Natural killer cell (primary cell): Measurements from ENCODE around the gene NPHP4. TPM values are rescaled to one million over a fixed set of nuclear protein-coding genes. Genes with fewer than 3 reads are reported as not detected.

Experiments used
- ATAC-seq, 3 donors: fragments of 150-1000 bp in 2 of 3; fragments of 200-7000 bp in 1 of 3; cut with Tn5 transposase; 1 replicate in 1 of 3; 2 replicates in 2 of 3; pipeline ENCODE4 v1.10.0; 2021; ENCODE audit warnings: mild to moderate bottlenecking in 2 of 3, moderate library complexity in 2 of 3
- DNase-seq, 2 donors: peaks; one replicate each; pipeline versions ENCODE4 v3.0.0 to v3.0.0-alpha.2; 2013 to 2021; ENCODE audit warnings: mixed read lengths in 1 of 2
- H3K27ac ChIP-seq: one replicate; pipeline ENCODE4 v1.5.1; 2013; ENCODE audit warnings: mild to moderate bottlenecking, low read length
- H3K27me3 ChIP-seq: one replicate; pipeline ENCODE4 v1.6.1; 2013; ENCODE audit warnings: low read length; ENCODE audit not compliant: control insufficient read depth, insufficient read depth
- H3K36me3 ChIP-seq: one replicate; pipeline ENCODE4 v1.6.1; 2013; ENCODE audit warnings: low read length; ENCODE audit not compliant: control insufficient read depth, insufficient read depth
- H3K4me1 ChIP-seq: one replicate; pipeline ENCODE4 v1.6.1; 2013; ENCODE audit warnings: low read length; ENCODE audit not compliant: control insufficient read depth, insufficient read depth
- H3K4me3 ChIP-seq: one replicate; pipeline ENCODE4 v1.5.1; 2013; ENCODE audit warnings: low read length
- H3K9me3 ChIP-seq: one replicate; pipeline ENCODE4 v1.6.1; 2013; ENCODE audit warnings: low read length; ENCODE audit not compliant: control insufficient read depth, insufficient read depth
- H3K27ac Mint-ChIP-seq, 2 donors: one replicate each; pipeline ENCODE4 v1.8.0; 2022; ENCODE audit warnings: mild to moderate bottlenecking in 2 of 2, mixed read lengths in 2 of 2, moderate library complexity in 1 of 2
- H3K27me3 Mint-ChIP-seq, 2 donors: one replicate each; pipeline ENCODE4 v1.8.0; 2022; ENCODE audit warnings: low read depth in 2 of 2, mixed read lengths in 2 of 2
- H3K36me3 Mint-ChIP-seq: one replicate; pipeline ENCODE4 v1.8.0; 2022; ENCODE audit warnings: mixed read lengths
- H3K4me1 Mint-ChIP-seq, 2 donors: one replicate each; pipeline ENCODE4 v1.8.0; 2022; ENCODE audit warnings: mixed read lengths in 2 of 2
- H3K4me3 Mint-ChIP-seq: one replicate; pipeline ENCODE4 v1.8.0; 2022; ENCODE audit warnings: mild to moderate bottlenecking, moderate library complexity, mixed read lengths
- H3K9me3 Mint-ChIP-seq, 2 donors: one replicate each; pipeline ENCODE4 v1.8.0; 2022; ENCODE audit warnings: mixed read lengths in 2 of 2
- WGBS: methylation state at CpG from one replicate; pipeline ENCODE4 v1.1.7; 2013; ENCODE audit warnings: missing lambda C conversion rate; ENCODE audit not compliant: insufficient coverage; 5-methylcytosine and 5-hydroxymethylcytosine counted together
- intact Hi-C: fragments of 100-400 bp; cut with micrococcal nuclease; formaldehyde crosslinking; loops from one replicate; pipeline ENCODE4 v1.14.2; 2022
- total RNA-seq, 4 donors: library from RNA; stranded (reverse); fragments of 120-200 nt in 1 of 4; gene quantifications; one replicate each; pipeline versions ENCODE4 v1.2.3 to v1.2.4, GENCODE V29; 2013 to 2022
- TF ChIP-seq, protein P1 (sequence below): fragments of 200-600 bp; IDR thresholded peaks from one replicate; pipeline ENCODE4 v1.8.0; 2022; ENCODE audit warnings: antibody characterized with exemption

Gene NPHP4
- total RNA-seq, 3 donors from 2014 or later (not counting 1 experiment from before 2014, with no cell fraction given) = 6.3 to 14.7 (median 10.1) TPM

DNA sequence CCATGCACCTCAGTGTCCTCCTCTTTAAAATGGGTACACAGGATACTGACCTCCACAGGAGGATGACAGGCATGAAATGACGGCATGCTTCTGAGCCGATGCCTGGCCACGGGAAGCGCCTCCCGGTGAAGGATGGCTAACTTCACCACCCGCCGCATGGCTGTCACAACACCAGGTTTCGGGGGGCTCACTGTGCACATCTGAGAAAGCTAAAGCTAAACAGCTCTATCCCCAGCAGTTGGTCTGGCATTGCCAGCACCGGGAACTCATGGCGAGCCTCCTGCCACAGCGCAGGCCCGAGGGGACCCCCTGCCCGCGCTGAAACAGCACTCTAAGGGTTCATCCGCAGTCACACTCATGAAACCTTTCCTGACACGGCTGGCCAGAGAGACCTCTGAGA is 16.0 kb downstream of the NPHP4 start:
- Histone ChIP-seq H3K36me3 (no peaks in the 10 kb centered on the region), H3K4me3 (no peak overlapping the region), H3K27ac (no peak overlapping the region), H3K9me3 (no peaks in the 10 kb centered on the region), H3K27me3 (no peaks in the 10 kb centered on the region), H3K4me1 (peaks cover 4% of the 10 kb centered on the region)
- DNase-seq = no peak
- Mint-ChIP-seq H3K9me3 (no peaks in the 10 kb centered on the region), H3K4me1 (peaks cover 5 to 24% of the 10 kb centered on the region in 2 donors), H3K36me3 (no peaks in the 10 kb centered on the region), H3K4me3 (no peak overlapping the region), H3K27me3 (no peaks in the 10 kb centered on the region), H3K27ac (no peak overlapping the region)
- intact Hi-C loops = loop anchor here (10.0 kb wide), 1 partner anchor 1321 kb away; the partner anchor contains the start of gene AJAP1
- 98% methylated on average over 16 of the region's 16 CpGs for WGBS
- no peak for ATAC-seq
- TF ChIP-seq, protein P1, sequence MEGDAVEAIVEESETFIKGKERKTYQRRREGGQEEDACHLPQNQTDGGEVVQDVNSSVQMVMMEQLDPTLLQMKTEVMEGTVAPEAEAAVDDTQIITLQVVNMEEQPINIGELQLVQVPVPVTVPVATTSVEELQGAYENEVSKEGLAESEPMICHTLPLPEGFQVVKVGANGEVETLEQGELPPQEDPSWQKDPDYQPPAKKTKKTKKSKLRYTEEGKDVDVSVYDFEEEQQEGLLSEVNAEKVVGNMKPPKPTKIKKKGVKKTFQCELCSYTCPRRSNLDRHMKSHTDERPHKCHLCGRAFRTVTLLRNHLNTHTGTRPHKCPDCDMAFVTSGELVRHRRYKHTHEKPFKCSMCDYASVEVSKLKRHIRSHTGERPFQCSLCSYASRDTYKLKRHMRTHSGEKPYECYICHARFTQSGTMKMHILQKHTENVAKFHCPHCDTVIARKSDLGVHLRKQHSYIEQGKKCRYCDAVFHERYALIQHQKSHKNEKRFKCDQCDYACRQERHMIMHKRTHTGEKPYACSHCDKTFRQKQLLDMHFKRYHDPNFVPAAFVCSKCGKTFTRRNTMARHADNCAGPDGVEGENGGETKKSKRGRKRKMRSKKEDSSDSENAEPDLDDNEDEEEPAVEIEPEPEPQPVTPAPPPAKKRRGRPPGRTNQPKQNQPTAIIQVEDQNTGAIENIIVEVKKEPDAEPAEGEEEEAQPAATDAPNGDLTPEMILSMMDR = no peak

DNA sequence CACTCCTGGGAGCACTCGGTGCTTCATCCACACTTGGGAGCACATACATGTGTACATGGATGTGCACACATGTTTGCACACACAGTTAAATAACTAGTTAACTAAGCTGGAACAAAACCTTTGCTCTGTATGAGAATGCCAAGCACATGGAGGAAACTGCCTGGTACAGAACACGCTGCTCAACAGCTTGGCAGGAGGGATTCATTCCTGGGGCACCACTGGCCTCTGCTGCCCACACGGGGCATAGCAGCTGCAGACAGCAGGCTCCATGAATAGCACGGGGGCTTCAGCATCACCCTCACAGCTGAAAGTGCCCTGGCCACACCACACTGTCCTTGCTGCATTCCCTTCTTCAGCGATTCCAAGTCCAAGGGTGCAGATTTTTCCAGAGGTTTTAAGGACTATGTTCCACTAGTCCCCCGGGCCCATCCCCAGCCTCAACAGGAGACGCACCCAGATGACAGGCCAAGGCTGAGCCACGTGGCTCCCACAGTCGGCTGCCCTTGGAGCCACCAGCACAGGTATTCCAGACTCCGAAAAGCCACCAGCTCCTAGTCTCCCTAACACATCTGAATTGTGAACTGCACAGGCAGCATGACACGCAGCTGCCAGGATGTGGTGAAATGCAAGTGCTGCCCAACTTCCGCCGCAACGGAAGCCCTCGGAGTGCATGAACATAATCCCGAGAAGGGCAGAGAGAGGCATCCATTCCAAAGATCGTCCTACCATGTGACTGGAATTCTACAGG is 16.9 kb downstream of the NPHP4 start:
- ATAC-seq = peak; percentile 73 to 88 (median 80)
- Histone ChIP-seq H3K4me3 (no peak overlapping the region), H3K9me3 (no peaks in the 10 kb centered on the region), H3K36me3 (no peaks in the 10 kb centered on the region), H3K4me1 (peaks cover 4% of the 10 kb centered on the region), H3K27ac (no peak overlapping the region), H3K27me3 (no peaks in the 10 kb centered on the region)
- TF ChIP-seq, protein P1 = peak; percentile 58
- no peak overlapping the region for H3K27ac Mint-ChIP-seq
- intact Hi-C loops = loop anchor here (10.0 kb wide), 1 partner anchor 1321 kb away; the partner anchor contains the start of gene AJAP1
- no peaks in the 10 kb centered on the region for H3K9me3 Mint-ChIP-seq
- 82% methylated on average over 17 of the region's 17 CpGs for WGBS
- H3K4me1 Mint-ChIP-seq = peaks cover 5 to 16% of the 10 kb centered on the region in 2 donors
- no peaks in the 10 kb centered on the region for H3K27me3 Mint-ChIP-seq
- H3K4me3 Mint-ChIP-seq = peak overlapping the region; percentile 9
- DNase-seq = peak in 1 of 2 donors; percentile 71
- H3K36me3 Mint-ChIP-seq = no peaks in the 10 kb centered on the region

DNA sequence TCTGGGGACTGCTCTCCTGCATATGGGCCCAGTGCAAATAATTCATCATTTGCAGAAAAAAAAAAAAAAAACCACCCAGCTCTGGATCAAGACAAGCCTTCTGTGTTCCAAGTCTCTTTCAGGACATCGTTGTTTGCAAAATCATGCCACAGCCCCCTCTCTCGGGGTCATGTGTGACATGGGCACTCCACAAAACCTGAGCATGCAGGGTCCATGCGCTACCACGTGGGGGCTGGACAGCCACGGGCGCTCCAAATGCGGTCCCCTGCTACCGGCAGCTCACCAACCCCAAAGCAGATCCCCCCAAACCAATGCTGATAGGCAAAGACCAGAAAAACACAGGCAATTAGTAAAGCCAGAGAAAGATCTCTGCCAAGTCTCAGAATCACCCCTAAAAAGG is 17.6 kb downstream of the NPHP4 start:
- no peak for DNase-seq
- Mint-ChIP-seq H3K4me3 (no peak overlapping the region), H3K36me3 (no peaks in the 10 kb centered on the region), H3K9me3 (no peaks in the 10 kb centered on the region), H3K4me1 (peaks cover 5 to 15% of the 10 kb centered on the region in 2 donors), H3K27ac (no peak overlapping the region), H3K27me3 (no peaks in the 10 kb centered on the region)
- Histone ChIP-seq H3K27ac (no peak overlapping the region), H3K36me3 (no peaks in the 10 kb centered on the region), H3K27me3 (no peaks in the 10 kb centered on the region), H3K4me1 (peaks cover 4% of the 10 kb centered on the region), H3K4me3 (no peak overlapping the region), H3K9me3 (no peaks in the 10 kb centered on the region)
- TF ChIP-seq, protein P1 = no peak
- intact Hi-C loops = loop anchor here (10.0 kb wide), 1 partner anchor 1320 kb away; the partner anchor contains the start of gene AJAP1
- WGBS = 95% methylated on average over 8 of the region's 8 CpGs
- no peak for ATAC-seq
